ENCODE data around the gene SPIC. TPM values are rescaled to one million over a fixed set of nuclear protein-coding genes. Genes with fewer than 3 reads are reported as not detected.

SPIC gene
- total RNA-seq (2022; extraction: Qiagen RNA extraction; ENCODE audit: low read depth), result not detected in 5 replicates

GRCh38 chr12:101474711-101475386, at the start of gene SPIC:
Gene SPIC, plus strand, starts transcription at chr12:101475336. Its CDS starts 1,569 bp downstream, at chr12:101476905.

Other genes starting within 250 kb of the SPIC start
- gene UTP20, start 195.2 kb upstream of the SPIC start, total RNA-seq (2022; extraction: Qiagen RNA extraction; ENCODE audit: low read depth), result 16.1 to 22.9 TPM (median 19.7 TPM) in 5 replicates
- 55.9 to 72.7 TPM (median 65.9 TPM) in 5 replicates for gene ARL1, start 67.6 kb upstream of the SPIC start, total RNA-seq (2022; extraction: Qiagen RNA extraction; ENCODE audit: low read depth)
- gene MYBPC1, start 119.6 kb downstream of the SPIC start, total RNA-seq (2022; extraction: Qiagen RNA extraction; ENCODE audit: low read depth), result 0.02 TPM in 1 of 5 replicates, not detected in the others
- gene CHPT1, start 222.3 kb downstream of the SPIC start, total RNA-seq (2022; extraction: Qiagen RNA extraction; ENCODE audit: low read depth), result 44.8 to 75.3 TPM (median 67.9 TPM) in 5 replicates